A673 (cell line): ENCODE data around the gene VSTM4.

Source experiments
- EZH2 ChIP-seq: fragments of 200-600 bp; sonication (generic); IDR thresholded peaks from 2 replicates; pipeline ENCODE4 v1.6.1; 2017; ENCODE audit warnings: borderline replicate concordance, low read depth, mild to moderate bottlenecking, mixed read lengths, antibody characterized with exemption, low read length; ENCODE audit not compliant: poor library complexity, severe bottlenecking
- TF ChIP-seq, protein P1 (sequence below): fragments of 300-800, 200-600 bp; sonication (generic); conservative IDR thresholded peaks from 2 replicates; pipeline ENCODE4 v1.5.1; 2017; ENCODE audit warnings: low read depth, mild to moderate bottlenecking, antibody characterized with exemption, low read length, moderate library complexity, mixed read lengths

- TF ChIP-seq, protein P1, sequence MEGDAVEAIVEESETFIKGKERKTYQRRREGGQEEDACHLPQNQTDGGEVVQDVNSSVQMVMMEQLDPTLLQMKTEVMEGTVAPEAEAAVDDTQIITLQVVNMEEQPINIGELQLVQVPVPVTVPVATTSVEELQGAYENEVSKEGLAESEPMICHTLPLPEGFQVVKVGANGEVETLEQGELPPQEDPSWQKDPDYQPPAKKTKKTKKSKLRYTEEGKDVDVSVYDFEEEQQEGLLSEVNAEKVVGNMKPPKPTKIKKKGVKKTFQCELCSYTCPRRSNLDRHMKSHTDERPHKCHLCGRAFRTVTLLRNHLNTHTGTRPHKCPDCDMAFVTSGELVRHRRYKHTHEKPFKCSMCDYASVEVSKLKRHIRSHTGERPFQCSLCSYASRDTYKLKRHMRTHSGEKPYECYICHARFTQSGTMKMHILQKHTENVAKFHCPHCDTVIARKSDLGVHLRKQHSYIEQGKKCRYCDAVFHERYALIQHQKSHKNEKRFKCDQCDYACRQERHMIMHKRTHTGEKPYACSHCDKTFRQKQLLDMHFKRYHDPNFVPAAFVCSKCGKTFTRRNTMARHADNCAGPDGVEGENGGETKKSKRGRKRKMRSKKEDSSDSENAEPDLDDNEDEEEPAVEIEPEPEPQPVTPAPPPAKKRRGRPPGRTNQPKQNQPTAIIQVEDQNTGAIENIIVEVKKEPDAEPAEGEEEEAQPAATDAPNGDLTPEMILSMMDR = no peak
- TF ChIP-seq EZH2 = no peak
These were observed 79.4 kb downstream of the VSTM4 start for GRCh38 chr10:49035920-49036319.
